Stimulated activated CD4-positive, alpha-beta T cell treated with anti-CD3 and anti-CD28 coated beads, Interleukin-1b, Interleukin-23, amount 100 ng/mL, for 1 hour (primary cell): ENCODE results near the gene FBF1.
"Not testable (repeated sequence)": the region's sequence is repeated elsewhere in the genome, so short reads cannot be mapped to it uniquely, and the experiment has no call there.

Experiments used
- DNase-seq, 2 donors: peaks; one replicate each; pipeline ENCODE4 v3.0.0-alpha.2; 2020; ENCODE audit warnings: low read depth in 2 of 2

FBF1 gene

DNA sequence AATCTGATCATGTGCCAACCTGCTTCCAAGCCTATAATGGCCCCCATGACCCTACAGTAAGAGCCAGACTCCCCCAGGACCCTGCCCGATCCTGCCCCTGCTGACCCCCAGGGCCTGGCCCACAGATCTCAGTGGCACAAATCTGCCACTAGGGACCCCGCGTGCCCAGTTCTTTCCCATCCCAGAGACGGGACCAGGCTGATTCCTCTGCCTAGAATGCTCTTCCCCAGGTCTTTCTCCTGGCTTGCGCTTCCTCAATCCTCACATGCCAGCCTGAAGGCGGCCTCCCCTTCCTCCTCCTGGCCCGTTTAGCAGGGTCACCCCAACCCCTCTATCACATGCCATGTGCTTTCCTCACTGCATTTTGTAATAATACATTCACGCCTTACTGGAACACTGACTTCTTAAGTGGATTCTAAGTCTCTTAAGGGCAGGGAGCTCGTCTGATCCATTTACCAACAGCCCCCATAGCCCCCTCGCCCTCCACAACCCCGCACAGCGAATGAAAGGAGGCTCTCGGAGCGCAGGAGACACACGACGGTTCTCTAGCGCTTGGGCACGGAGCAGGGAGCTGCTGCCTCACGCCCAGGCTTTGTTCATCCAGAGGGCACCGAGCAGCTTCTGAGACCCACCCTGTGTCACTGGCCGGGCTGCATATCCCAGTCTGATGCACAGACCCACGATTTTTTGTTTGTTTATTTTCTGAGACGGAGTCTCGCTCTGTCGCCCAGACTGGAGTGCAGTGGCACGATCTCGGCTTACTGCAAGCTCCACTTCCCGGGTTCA lies 45.3 kb downstream of the FBF1 start:
- no peak for DNase-seq

GRCh38 chr17:75894049-75894733 lies 46.7 kb downstream of the FBF1 start:
- no peak for DNase-seq

- DNase-seq = no peak
Measured at GRCh38 chr17:75893305-75894048, 47.4 kb downstream of the FBF1 start.

DNA sequence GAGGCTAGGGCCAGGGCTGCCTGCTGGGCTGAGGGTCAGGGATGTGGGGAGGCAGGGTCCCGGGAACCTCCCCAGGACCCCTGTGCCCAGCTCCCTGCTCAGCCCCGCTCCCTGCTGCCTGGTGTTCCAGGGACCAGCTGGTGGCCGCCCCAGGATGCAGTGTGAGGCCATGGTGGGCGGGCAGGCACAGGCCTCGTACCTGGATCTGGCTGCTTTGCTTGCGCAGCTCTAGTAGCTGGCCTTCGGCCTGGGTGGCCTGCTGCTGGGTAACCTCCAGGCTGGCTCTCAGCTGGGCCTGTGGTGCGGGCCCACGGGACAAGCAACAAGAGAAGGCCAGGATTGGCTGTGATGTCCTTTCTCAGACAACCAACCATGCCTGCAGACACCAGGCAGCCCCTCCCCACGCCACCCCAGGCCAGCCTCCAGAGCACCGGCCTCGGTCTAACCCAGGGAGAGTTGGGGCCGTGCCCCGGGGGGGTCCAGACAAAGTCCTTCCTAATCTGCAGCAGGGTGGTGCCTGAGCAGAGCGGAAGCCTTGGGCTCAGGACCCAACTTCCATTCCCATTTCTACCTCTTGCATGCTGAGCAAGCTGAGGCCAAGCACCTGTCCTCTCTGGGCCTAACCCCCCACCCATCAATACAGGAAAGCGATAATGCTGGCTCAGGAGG lies 48.2 kb downstream of the FBF1 start:
- no peak for DNase-seq

- DNase-seq = no peak
Measured at GRCh38 chr17:75891605-75892555, 49.0 kb downstream of the FBF1 start.

DNA sequence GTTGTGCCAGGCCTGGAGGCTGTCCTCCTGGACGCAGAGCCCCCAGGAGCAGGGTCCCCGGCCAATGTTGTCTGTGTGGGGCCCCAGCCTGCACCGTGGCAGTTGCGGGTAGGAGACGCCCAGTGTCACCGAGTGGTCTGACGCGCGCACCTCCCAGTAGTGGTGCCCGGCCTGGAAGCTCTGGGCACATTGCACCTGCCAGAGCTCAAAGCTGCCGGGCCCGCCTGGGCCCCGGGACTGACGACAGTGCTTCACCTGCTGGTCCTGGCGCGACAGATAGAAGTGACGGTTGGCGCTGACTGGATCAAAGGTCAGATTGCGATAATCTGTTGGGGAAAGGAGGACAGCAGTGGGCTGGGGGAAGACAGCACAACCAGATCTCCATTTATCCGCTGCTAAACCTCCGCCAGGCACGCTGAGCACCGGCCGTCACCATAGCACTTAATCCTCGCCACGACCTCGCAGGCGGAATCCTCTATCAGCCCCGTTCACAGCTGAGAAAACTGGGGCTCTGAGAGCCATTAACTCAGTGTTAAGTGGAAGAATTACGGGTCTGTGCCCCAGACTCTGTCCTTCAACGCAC lies 49.7 kb downstream of the FBF1 start:
- no peak for DNase-seq

GRCh38 chr17:75889454-75889853 lies 51.4 kb downstream of the FBF1 start:
- DNase-seq = no peak

GRCh38 chr17:75888484-75888883 lies 52.4 kb downstream of the FBF1 start:
- DNase-seq = no peak

- not testable (repeated sequence) for DNase-seq
Measured at GRCh38 chr17:75885860-75886259, 55.0 kb downstream of the FBF1 start.

DNA sequence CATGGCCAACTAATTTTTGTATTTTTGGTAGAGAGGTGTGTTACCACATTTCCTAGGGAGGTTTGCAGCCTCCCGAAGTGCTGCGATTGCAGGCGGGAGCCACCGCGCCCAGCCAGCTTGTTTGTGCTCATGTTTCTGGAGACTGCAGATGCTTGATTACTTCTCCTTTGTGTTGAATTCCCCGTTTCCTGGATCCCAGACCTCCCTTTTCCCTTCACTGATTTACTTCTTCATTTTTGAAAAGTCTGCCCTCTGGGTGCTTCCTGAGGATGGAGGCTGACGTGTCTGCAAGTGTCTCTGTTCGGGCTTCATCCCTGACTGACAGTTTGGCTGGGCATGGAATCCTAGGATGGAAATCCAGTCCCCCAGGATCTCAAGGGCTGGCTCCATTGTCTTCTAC lies 55.4 kb downstream of the FBF1 start:
- DNase-seq = no peak

DNA sequence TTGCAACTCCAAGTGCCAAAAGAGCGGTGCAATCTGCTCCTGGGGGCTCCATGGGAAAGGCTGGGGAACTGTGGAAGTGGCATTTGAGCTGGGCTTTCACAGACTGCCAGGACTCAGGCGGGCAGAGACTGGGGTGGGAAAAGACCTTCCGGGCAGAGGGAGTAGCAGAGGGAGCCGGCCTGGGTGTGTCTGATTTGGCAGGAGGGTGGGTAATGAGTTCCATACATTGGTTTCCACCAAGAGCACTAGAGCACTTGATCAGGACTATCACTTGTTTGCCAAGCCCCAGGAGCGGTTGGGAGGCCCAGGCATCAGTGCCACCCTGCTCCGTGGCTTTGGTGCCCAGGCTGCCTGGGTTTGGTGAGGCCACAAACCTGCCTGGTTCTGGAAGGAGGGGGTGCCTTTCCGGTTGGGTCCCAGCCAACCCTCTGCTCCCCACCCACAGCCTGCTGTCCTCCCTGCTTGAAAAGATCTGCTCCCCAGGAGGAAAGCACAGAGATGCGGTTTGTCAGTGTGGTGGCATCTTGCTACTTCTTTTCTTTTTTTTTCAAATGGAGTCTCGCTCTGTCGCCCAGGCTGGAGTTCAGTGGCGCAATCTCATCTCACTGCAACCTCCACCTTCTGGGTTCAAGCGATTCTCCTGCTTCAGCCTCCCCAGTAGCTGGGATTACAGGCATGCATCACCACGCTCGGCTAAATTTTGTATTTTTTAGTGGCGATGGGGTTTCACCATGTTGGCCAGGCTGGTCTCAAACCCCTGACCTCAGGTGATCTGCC lies 59.0 kb downstream of the FBF1 start:
- no peak for DNase-seq

- DNase-seq = no peak
Measured at GRCh38 chr17:75880266-75880665, 60.6 kb downstream of the FBF1 start.

DNA sequence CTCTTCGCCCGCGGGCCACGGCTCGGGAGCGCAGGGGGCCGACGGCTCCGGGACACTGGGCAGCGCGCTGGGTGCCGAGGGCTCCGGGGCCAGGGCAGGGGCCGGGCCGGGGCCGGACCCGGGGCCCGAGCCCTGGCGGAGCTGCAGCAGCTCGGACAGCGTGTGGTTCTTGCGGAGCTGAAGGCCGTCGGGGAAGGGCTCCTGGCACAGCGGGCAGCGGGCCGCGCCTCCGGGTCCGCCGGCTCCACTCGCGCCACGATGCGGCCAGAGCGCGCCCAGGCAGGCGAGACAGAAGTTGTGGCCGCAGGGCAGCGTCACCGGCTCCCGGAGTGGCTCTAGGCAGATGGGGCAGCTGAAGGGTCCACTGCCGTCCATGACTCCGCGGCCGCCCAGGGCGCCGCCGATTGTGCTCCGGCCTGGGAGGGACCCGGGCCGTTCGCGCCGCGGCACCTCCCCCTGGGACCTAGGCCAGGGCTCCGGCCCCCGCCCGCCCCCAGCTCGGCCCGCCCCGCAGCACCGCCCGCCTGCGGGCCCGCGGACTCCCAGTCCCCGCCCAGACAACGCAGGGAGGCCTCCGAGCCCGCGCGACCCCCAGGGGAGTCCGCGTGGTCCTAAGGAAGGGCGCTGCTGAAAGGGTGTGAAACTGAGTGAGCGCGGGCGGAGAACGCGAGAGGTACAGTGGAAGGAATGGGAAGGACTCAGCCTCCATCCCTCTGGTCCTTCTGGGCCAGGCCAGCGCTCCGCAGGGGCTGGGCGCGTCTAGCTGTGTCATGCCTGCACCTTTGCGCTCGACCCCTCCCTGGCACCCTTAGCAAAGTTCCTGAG lies 62.5 kb downstream of the FBF1 start, which contains the start of gene TRIM47:
TRIM47 (minus strand) TSS at position 408 of the 825 bp plus-strand sequence; CDS start at position 375, 33 bp downstream.
- DNase-seq = no peak

DNA sequence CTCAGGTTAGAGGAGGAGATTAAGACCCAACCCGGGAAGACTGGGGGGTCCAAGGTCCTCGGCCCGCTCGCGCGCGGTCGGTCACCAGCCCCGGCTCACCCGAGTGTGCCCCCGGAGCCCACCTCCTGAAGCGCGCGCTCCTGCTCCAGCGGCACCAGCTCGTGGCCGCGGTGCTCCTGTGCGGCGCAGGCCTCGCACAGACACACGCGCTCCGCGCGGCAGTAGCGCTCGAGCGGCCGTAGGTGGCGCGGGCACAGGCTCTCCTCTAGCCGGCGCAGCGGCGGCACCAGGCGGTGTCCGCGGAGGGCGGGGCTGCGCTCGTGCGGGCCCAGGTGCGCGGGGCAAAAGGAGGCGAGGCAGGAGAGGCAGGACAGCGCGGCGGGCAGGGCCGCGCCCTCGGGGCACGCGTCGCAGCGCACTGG lies 63.1 kb downstream of the FBF1 start:
- DNase-seq = peak in 1 of 2 donors; percentile 44

GRCh38 chr17:75876938-75877751 lies 63.7 kb downstream of the FBF1 start:
- no peak for DNase-seq

- peak in 1 of 2 donors; percentile 58 for DNase-seq
Measured at GRCh38 chr17:75876190-75876937, 64.5 kb downstream of the FBF1 start.

DNA sequence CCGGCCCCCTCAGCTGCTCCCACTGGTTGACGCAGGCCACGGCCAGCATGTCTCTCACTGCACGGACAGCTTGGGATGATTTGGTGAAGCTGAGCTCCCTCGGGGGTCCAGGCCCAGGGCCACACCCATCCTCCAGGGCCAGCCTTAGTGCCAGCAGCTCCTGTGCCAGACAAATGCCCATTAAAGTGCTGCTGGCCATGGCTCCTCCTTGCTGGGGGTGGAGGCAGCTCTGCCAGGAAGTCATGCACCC lies 65.0 kb downstream of the FBF1 start:
- no peak for DNase-seq
